ENCODE results near the gene DENND1A.

The DENND1A gene

GRCh38 chr9:123957731-123958130 lies 27.8 kb upstream of the DENND1A start:
- no peak overlapping the region for H3K4me3 ChIP-seq (ENCODE audit: low read length)
- no peak for DNase-seq (ENCODE audit: low read depth)
- TF ChIP-seq CTCF (conservative IDR thresholded peaks at IDR 0.05; ENCODE audit: low read depth, low read length), result no peak

- no peak overlapping the region for H3K4me3 ChIP-seq (ENCODE audit: low read length)
- DNase-seq (ENCODE audit: low read depth), result no peak
- TF ChIP-seq CTCF (conservative IDR thresholded peaks at IDR 0.05; ENCODE audit: low read depth, low read length), result no peak
Measured at GRCh38 chr9:123957168-123957721, 27.3 kb upstream of the DENND1A start.

- no peak overlapping the region for H3K4me3 ChIP-seq (ENCODE audit: low read length)
- no peak for DNase-seq (ENCODE audit: low read depth)
- TF ChIP-seq CTCF (conservative IDR thresholded peaks at IDR 0.05; ENCODE audit: low read depth, low read length), result no peak
Measured at GRCh38 chr9:123955637-123956036, 25.7 kb upstream of the DENND1A start.

GRCh38 chr9:123954518-123955280 lies 24.8 kb upstream of the DENND1A start:
- no peak overlapping the region for H3K4me3 ChIP-seq (ENCODE audit: low read length)
- no peak for TF ChIP-seq CTCF (conservative IDR thresholded peaks at IDR 0.05; ENCODE audit: low read depth, low read length)
- DNase-seq (ENCODE audit: low read depth), result no peak

DNA sequence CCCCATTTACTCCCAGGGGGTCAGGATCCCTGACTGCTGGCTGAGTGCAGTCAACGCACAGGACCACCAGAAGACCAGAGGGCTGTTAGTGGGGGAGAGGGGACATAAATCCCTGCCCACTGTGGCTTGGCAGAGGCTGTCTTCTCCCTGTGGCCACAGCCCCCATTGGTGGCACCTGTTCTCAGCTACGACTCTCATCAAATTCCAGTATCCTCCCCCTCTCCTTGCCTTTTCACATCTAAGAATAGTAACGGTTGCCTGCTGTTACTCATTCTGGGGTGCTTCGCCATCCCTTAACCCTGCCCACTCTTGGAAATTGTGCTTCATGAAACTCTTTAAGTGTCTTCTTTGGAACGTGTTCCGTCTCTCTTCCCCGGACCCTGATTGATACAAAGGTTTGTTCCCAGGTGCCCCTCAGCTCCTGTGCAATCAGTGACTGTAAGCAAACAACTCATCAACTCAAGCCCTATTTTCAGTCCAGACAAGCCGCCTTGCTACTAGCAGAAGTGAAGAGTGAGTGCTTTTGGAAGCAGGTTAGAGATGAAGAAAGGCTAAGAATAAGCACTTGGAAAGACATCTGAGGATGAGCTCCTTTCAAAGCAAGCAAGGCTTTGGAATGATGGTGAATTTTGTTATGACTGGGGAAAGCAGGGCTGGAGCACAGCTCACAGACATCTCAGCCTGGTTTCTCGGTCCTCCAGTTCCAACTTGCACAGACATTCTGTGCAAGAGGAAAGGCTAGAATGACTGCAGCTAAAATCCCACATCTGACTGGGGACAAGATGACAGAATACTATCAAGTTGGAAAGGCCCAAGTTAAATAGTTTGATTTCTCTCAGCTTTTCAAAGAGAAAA lies 22.9 kb upstream of the DENND1A start:
- TF ChIP-seq CTCF (conservative IDR thresholded peaks at IDR 0.05; ENCODE audit: low read depth, low read length), result no peak
- no peak overlapping the region for H3K4me3 ChIP-seq (ENCODE audit: low read length)
- DNase-seq (ENCODE audit: low read depth), result no peak

- no peak for DNase-seq (ENCODE audit: low read depth)
- no peak overlapping the region for H3K4me3 ChIP-seq (ENCODE audit: low read length)
- no peak for TF ChIP-seq CTCF (conservative IDR thresholded peaks at IDR 0.05; ENCODE audit: low read depth, low read length)
Measured at GRCh38 chr9:123948286-123948685, 18.4 kb upstream of the DENND1A start.

Measured in retinal pigment epithelial cell (primary cell).